Midbrain (tissue), 1 donor: Measurements from ENCODE around the gene ATRIP.
"Not testable (repeated sequence)": the region's sequence is repeated elsewhere in the genome, so short reads cannot be mapped to it uniquely, and the experiment has no call there.

Source experiments
- DNase-seq: peaks from one replicate; lab custom pipeline; 2025; lab: John Stamatoyannopoulos, UW

ATRIP gene

GRCh38 chr3:48446425-48447193 is at the start of gene ATRIP:
Gene ATRIP, plus strand, starts transcription at chr3:48446737. Its CDS starts 109 bp downstream, at chr3:48446846.
- DNase-seq = peak; percentile 93

GRCh38 chr3:48397767-48398681 is 48.5 kb upstream of the ATRIP start:
- DNase-seq = no peak

GRCh38 chr3:48398701-48399386 is 47.7 kb upstream of the ATRIP start:
- DNase-seq = no peak

- no peak for DNase-seq
Observed at GRCh38 chr3:48399387-48400172, 47.0 kb upstream of the ATRIP start.

GRCh38 chr3:48400824-48401433 is 45.6 kb upstream of the ATRIP start:
- peak; percentile 47 for DNase-seq

GRCh38 chr3:48401434-48401901 is 45.1 kb upstream of the ATRIP start:
- DNase-seq = not testable (repeated sequence)

- no peak for DNase-seq
Observed at GRCh38 chr3:48402281-48402732, 44.2 kb upstream of the ATRIP start.

GRCh38 chr3:48402907-48403306 is 43.6 kb upstream of the ATRIP start:
- no peak for DNase-seq

GRCh38 chr3:48403533-48404439 is 42.8 kb upstream of the ATRIP start:
- no peak for DNase-seq

GRCh38 chr3:48404440-48405342 is 41.8 kb upstream of the ATRIP start:
- DNase-seq = no peak

GRCh38 chr3:48405343-48405881 is 41.1 kb upstream of the ATRIP start:
- DNase-seq = no peak

GRCh38 chr3:48405971-48406370 is 40.6 kb upstream of the ATRIP start:
- no peak for DNase-seq

GRCh38 chr3:48406443-48407431 is 39.8 kb upstream of the ATRIP start:
- no peak for DNase-seq

- DNase-seq = no peak
Observed at GRCh38 chr3:48407542-48408099, 38.9 kb upstream of the ATRIP start.

- no peak for DNase-seq
Observed at GRCh38 chr3:48408823-48409281, 37.7 kb upstream of the ATRIP start.

GRCh38 chr3:48409291-48410201 is 37.0 kb upstream of the ATRIP start:
- no peak for DNase-seq
